Measurements from ENCODE around the gene PDIA5.

The PDIA5 gene

DNA sequence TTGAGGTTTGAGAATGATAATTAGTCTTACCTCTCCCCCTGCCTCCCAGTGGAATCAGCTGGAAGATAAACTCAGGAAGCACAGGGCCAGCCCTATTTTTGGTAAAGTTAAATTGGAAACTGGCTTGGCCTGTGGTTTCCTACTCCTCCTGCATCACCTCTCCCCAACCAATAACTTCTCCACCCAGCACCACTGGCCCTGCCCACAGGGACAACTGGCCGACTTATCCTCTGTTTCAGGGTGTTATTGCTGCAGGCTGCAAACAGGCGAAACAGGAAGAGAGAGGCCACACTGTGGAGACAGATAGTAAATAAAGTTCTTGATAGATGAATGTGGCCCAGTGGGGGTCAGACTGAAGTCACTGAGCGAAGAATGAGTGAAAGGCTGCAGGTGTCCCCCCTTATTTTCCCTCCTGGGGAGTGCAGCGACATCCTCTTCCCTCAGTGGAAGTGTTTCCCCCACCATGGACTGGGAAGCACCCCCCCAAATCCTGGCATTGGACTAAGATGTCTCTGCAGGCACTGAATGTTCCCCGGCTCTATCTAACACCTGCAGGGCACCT is 47.1 kb downstream of the PDIA5 start:
- H3K4me3 ChIP-seq (ENCODE audit: low read depth, low read length), result no peak overlapping the region
- no peak for TF ChIP-seq CTCF (IDR thresholded peaks at IDR 0.05; ENCODE audit: insufficient read depth, low read depth, low read length, missing control alignments)
- peak; percentile 21 for DNase-seq (ENCODE audit: low read depth)

DNA sequence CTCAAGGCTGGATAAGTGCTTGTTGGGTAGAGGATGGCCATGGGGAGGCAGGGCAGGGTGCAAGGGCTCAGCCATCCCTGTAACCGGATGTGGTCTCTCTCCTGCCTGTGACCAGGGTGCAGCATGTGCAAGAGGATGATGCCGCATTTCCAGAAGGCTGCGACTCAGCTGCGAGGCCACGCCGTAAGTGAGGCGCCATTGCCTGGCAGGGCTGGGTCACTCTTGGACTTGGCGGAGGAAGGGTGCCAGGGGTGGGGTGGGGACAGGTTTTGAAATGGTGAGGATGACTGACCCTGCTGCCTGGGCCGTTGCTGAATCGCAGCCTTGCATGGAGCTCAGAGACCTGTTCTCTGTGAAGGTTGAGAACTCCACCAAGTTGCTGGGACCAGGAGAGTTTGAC is 49.3 kb downstream of the PDIA5 start:
- no peak overlapping the region for H3K4me3 ChIP-seq (ENCODE audit: low read depth, low read length)
- TF ChIP-seq CTCF (IDR thresholded peaks at IDR 0.05; ENCODE audit: insufficient read depth, low read depth, low read length, missing control alignments), result no peak
- no peak for DNase-seq (ENCODE audit: low read depth)

- TF ChIP-seq CTCF (IDR thresholded peaks at IDR 0.05; ENCODE audit: insufficient read depth, low read depth, low read length, missing control alignments), result no peak
- no peak for DNase-seq (ENCODE audit: low read depth)
- H3K4me3 ChIP-seq (ENCODE audit: low read depth, low read length), result no peak overlapping the region
These were observed 52.6 kb downstream of the PDIA5 start for GRCh38 chr3:123119388-123119787.

- no peak overlapping the region for H3K4me3 ChIP-seq (ENCODE audit: low read depth, low read length)
- DNase-seq (ENCODE audit: low read depth), result no peak
- TF ChIP-seq CTCF (IDR thresholded peaks at IDR 0.05; ENCODE audit: insufficient read depth, low read depth, low read length, missing control alignments), result no peak
These were observed 53.0 kb downstream of the PDIA5 start for GRCh38 chr3:123119802-123120201.

- H3K4me3 ChIP-seq (ENCODE audit: low read depth, low read length), result no peak overlapping the region
- no peak for TF ChIP-seq CTCF (IDR thresholded peaks at IDR 0.05; ENCODE audit: insufficient read depth, low read depth, low read length, missing control alignments)
- no peak for DNase-seq (ENCODE audit: low read depth)
These were observed 53.7 kb downstream of the PDIA5 start for GRCh38 chr3:123120573-123120972.

DNA sequence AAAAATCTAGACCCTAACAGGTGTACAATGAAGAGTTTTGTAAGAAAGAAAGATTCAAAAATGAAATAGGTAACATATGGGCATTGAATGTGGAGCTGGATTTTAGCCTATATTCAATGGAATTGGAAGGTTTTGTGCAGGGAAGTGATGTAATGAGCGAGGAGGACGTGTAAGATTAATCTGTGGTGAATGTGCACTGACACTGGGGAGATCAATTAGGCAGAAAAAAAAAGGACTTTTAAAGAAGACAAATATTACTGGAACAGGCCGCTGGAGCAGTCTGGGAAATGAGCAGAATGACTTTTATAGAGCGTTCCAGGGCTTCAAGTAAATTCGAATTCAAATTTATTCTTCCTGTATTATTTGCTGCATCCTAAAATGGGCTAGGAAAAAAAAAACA is 55.2 kb downstream of the PDIA5 start:
- no peak overlapping the region for H3K4me3 ChIP-seq (ENCODE audit: low read depth, low read length)
- no peak for TF ChIP-seq CTCF (IDR thresholded peaks at IDR 0.05; ENCODE audit: insufficient read depth, low read depth, low read length, missing control alignments)
- no peak for DNase-seq (ENCODE audit: low read depth)
